GM13977 (cell line): ENCODE data around the gene TIMM17A.

ENCODE experiments used
- DNase-seq: peaks from one replicate; pipeline ENCODE4 v3.0.0; 2012; ENCODE audit warnings: low spot score
- CTCF ChIP-seq: IDR thresholded peaks from 2 replicates; pipeline ENCODE4 v1.5.1; 2012; ENCODE audit warnings: mild to moderate bottlenecking, control low read depth; ENCODE audit not compliant: insufficient read depth; ENCODE audit errors: extremely low read depth, missing control alignments
- in situ Hi-C: fragments of 300-500 bp; cut with MboI; formaldehyde crosslinking; loops from one replicate; pipeline ENCODE4 v1.12.0; 2022; ENCODE audit warnings: low sequenced_read_pairs, low pct_unique_long_range_greater_than_20kb, mixed read lengths, inconsistent platforms; ENCODE audit not compliant: unreplicated experiment

The TIMM17A gene

DNA sequence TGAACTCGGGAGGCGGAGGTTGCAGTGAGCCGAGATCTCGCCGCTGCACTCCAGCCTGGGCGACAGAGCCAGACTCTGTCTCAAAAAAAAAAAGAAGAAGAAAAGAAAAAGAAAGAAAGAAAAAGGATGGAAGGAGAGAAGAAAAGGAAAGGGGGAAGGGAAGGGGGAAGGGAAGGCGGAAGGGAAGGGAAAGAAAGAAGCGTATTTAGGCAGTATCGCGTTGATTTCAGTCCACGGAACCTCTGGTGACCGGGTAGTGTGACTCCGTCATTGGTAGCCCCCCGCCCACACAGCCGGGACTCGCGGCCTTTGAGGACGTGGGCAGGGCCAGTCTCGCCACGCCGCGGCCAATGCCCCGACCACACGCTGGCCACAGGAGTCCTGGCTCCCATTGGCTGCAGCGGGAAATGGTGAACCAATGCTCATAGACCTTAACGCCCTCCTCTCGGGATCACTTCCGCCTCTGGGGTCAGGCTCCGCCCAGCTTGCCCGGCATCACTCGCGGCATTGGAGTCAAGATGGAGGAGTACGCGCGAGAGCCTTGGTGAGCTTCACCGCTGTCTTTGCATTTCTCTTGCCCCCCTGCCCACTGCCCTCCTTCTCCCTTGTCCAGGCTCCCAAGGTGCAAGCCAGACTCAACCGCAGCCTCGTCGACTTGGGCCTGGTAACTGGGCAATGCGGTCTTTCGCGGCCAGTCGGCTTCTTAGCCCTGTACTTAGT lies at the start of gene TIMM17A:
TIMM17A (plus strand) TSS at position 495 of the 720 bp plus-strand sequence; CDS start at position 519, 24 bp downstream.
- no peak for TF ChIP-seq CTCF
- in situ Hi-C loops: no loop called here
- peak; percentile 93 for DNase-seq

GRCh38 chr1:201906336-201906735 lies 49.0 kb upstream of the TIMM17A start:
- no peak for TF ChIP-seq CTCF
- in situ Hi-C loops: no loop called here
- no peak for DNase-seq

- no peak for DNase-seq
- in situ Hi-C loops: no loop called here
- no peak for TF ChIP-seq CTCF
Measured at GRCh38 chr1:201907621-201908020, 47.7 kb upstream of the TIMM17A start.

DNA sequence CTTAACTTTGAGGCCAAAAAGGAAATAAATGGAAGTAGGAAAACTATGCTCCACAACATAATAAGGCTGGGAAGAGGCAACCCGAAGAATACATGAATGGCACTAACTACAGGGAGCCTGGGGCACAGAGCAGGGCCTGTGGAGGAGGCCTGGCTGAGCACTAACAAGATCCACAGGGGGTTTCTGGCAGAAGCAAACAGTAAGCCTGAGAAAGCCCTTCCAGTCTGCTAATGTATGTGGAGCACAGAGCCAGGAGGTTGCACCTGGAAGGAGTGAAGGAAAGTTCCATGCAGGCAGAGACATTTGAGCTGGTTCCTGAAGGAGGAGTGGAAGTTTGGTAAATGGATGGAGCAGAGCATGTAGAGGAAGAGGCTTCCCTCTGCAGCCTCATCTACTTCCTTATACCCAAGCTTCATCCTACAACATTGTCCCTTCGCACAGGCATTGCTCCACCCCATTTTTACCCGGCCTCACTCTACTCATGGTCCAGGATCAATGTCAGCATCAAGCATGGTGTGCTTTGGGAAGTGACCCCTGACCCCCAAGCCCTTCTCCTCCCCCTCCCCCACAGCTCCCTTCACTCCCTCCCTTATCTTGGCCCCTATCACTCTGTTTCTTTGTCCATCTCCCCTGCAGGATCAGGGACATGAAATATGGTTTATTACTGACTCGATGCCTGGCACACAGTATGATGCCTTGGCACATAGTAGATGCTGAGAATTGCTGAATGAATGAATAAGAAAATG lies 43.3 kb upstream of the TIMM17A start:
- no peak for DNase-seq
- in situ Hi-C loops: no loop called here
- no peak for TF ChIP-seq CTCF

- no peak for TF ChIP-seq CTCF
- DNase-seq: no peak
- in situ Hi-C loops: no loop called here
Measured at GRCh38 chr1:201912832-201913231, 42.5 kb upstream of the TIMM17A start.

- in situ Hi-C loops: no loop called here
- no peak for TF ChIP-seq CTCF
- DNase-seq: no peak
Measured at GRCh38 chr1:201914456-201915235, 40.7 kb upstream of the TIMM17A start.
